Skeletal muscle tissue (tissue), 5 donors: ENCODE results near the gene ZNHIT1. TPM values are rescaled to one million over a fixed set of nuclear protein-coding genes. Genes with fewer than 3 reads are reported as not detected.

Experiments
- H3K27ac ChIP-seq: one replicate; pipeline ENCODE4 v1.7.0; 2013; ENCODE audit warnings: mild to moderate bottlenecking, low read depth, low read length, inconsistent platforms
- H3K27me3 ChIP-seq, 3 donors: one replicate each; pipeline ENCODE4 v1.7.0; 2013; ENCODE audit warnings: low read length in 3 of 3; ENCODE audit not compliant: control insufficient read depth in 3 of 3, insufficient read depth in 3 of 3
- H3K36me3 ChIP-seq, 3 donors: one replicate each; pipeline ENCODE4 v1.7.0; 2013; ENCODE audit warnings: low read length in 3 of 3; ENCODE audit not compliant: control insufficient read depth in 3 of 3, insufficient read depth in 3 of 3
- H3K4me1 ChIP-seq, 3 donors: one replicate each; pipeline ENCODE4 v1.7.0; 2013; ENCODE audit warnings: low read length in 3 of 3, mild to moderate bottlenecking in 3 of 3; ENCODE audit not compliant: control insufficient read depth in 3 of 3, insufficient read depth in 3 of 3
- H3K4me3 ChIP-seq, 3 donors: one replicate each; pipeline ENCODE4 v1.7.0; 2013; ENCODE audit warnings: low read length in 3 of 3
- H3K9ac ChIP-seq, 3 donors: one replicate each; pipeline ENCODE4 v1.7.0; 2013; ENCODE audit warnings: low read length in 3 of 3, mild to moderate bottlenecking in 3 of 3, moderate library complexity in 2 of 3, low read depth in 1 of 3
- H3K9me3 ChIP-seq, 3 donors: one replicate each; pipeline ENCODE4 v1.7.0; 2013; ENCODE audit warnings: low read length in 3 of 3; ENCODE audit not compliant: control insufficient read depth in 3 of 3
- small RNA-seq: library from RNA; depleted of rRNA; stranded (forward); fragments of <200 nt; gene quantifications from one replicate; pipeline ENCODE3, GENCODE V24; 2014
- total RNA-seq: library from RNA; depleted of rRNA; stranded (reverse); fragments of >200 nt; gene quantifications from one replicate; pipeline ENCODE4 v1.2.3, GENCODE V29; 2014
- donor health status: Osteomylitis.

The ZNHIT1 gene
- total RNA-seq, 1 donor from 2014 or later = 84.0 TPM

- Histone ChIP-seq H3K9me3 (no peaks in the 10 kb centered on the region), H3K27ac (no peak overlapping the region), H3K36me3 (no peaks in the 10 kb centered on the region), H3K4me3 (no peak overlapping the region), H3K4me1 (no peaks in the 10 kb centered on the region), H3K9ac (no peak overlapping the region), H3K27me3 (peaks cover 4 to 12% (median 8%) of the 10 kb centered on the region in 3 donors)
Measured at GRCh38 chr7:101269664-101270063, 51.7 kb downstream of the ZNHIT1 start.

- Histone ChIP-seq H3K9me3 (no peaks in the 10 kb centered on the region), H3K36me3 (no peaks in the 10 kb centered on the region), H3K27ac (no peak overlapping the region), H3K27me3 (peaks cover 13 to 21% (median 17%) of the 10 kb centered on the region in 3 donors), H3K9ac (no peak overlapping the region), H3K4me3 (no peak overlapping the region), H3K4me1 (no peaks in the 10 kb centered on the region)
Measured at GRCh38 chr7:101271021-101271420, 53.1 kb downstream of the ZNHIT1 start.

- Histone ChIP-seq H3K9me3 (no peaks in the 10 kb centered on the region), H3K9ac (no peak overlapping the region), H3K4me3 (no peak overlapping the region), H3K27me3 (peaks cover 24 to 32% (median 24%) of the 10 kb centered on the region in 3 donors), H3K4me1 (no peaks in the 10 kb centered on the region), H3K27ac (no peak overlapping the region), H3K36me3 (no peaks in the 10 kb centered on the region)
Measured at GRCh38 chr7:101273206-101273605, 55.2 kb downstream of the ZNHIT1 start.

Small RNA genes lying within 50 kb of the gene (small RNA-seq; reads per million reads assigned to genes)
- not detected for gene RNU6-1104P

Other genes starting within 250 kb of the ZNHIT1 start
- gene MUC12, start 248.6 kb upstream of the ZNHIT1 start, total RNA-seq = not detected
- gene MUC17, start 198.1 kb upstream of the ZNHIT1 start, total RNA-seq = not detected
- gene TRIM56, start 132.7 kb upstream of the ZNHIT1 start, total RNA-seq = 6.3 TPM
- 2.1 TPM for gene SERPINE1, start 91.1 kb upstream of the ZNHIT1 start, total RNA-seq
- 27.7 TPM for gene AP1S1, start 63.7 kb upstream of the ZNHIT1 start, total RNA-seq
- not detected for gene VGF, start 52.6 kb upstream of the ZNHIT1 start, total RNA-seq
- gene NAT16, start 37.9 kb upstream of the ZNHIT1 start, total RNA-seq = not detected
- gene MOGAT3, start 17.1 kb upstream of the ZNHIT1 start, total RNA-seq = not detected
- 20.9 TPM for gene PLOD3, start 584 bp upstream of the ZNHIT1 start, total RNA-seq
- gene CLDN15, start 19.6 kb downstream of the ZNHIT1 start, total RNA-seq = 2.1 TPM
- gene FIS1, start 26.9 kb downstream of the ZNHIT1 start, total RNA-seq = 188 TPM
- 17.2 TPM for gene IFT22, start 103.6 kb downstream of the ZNHIT1 start, total RNA-seq
- gene COL26A1, start 144.7 kb downstream of the ZNHIT1 start, total RNA-seq = 7.8 TPM